DND-41 (cell line): ENCODE data around the gene HSPB9.

Source experiments
- CTCF ChIP-seq: IDR thresholded peaks from 2 replicates; pipeline ENCODE4 v1.5.1; 2012; ENCODE audit warnings: borderline replicate concordance, low read length, moderate library complexity, mild to moderate bottlenecking; ENCODE audit not compliant: poor library complexity, severe bottlenecking; ENCODE audit errors: extremely low read depth
- EZH2 ChIP-seq: IDR thresholded peaks from 3 replicates; pipeline ENCODE4 v1.6.1; 2012; ENCODE audit warnings: borderline replicate concordance, low read depth, mild to moderate bottlenecking, moderate library complexity, low read length, inconsistent platforms; ENCODE audit not compliant: severe bottlenecking

GRCh38 chr17:42077755-42078154 is 44.8 kb upstream of the HSPB9 start:
- TF ChIP-seq CTCF (no peak), EZH2 (no peak)
